ENCODE results near the gene GDF11. TPM values are rescaled to one million over a fixed set of nuclear protein-coding genes. Genes with fewer than 3 reads are reported as not detected.

The GDF11 gene
- polyA plus RNA-seq, 1 of the 3 experiments (the other 2 are of a cell fraction), result 9.4 TPM

GRCh38 chr12:55720894-55721444 is 22.0 kb upstream of the GDF11 start:
- WGBS (ENCODE audit: low lambda C conversion rate), result 10% methylated on average over 2 of the region's 9 CpGs
- ChIA-PET POLR2A (interaction anchor here (1.4 to 1.7 kb wide), 2 partner anchors 9 to 16 kb away, joined by 4 to 6 read pairs; no protein-coding TSS in a partner anchor), CTCF (interaction anchor here (0.6 to 11.2 kb wide), 18 partner anchors 9 to 541 kb away, joined by 3 to 202 read pairs (median 4); partner anchors contain the start of genes CD63 and DNAJC14)
- Histone ChIP-seq H3K79me2 (ENCODE audit: insufficient read depth) (peaks cover 20% of the 10 kb centered on the region; the same call in 1 of the 2 replicates), H3K9ac (no peak overlapping the region), H3K36me3 (replicated peaks in 1 of 2; ENCODE audit: control insufficient read depth in 1 of 2, insufficient read depth in 2 of 2, low read length in 1 of 2) (peaks cover 21 to 31% of the 10 kb centered on the region in 2 experiments), H3K9me3 (no peaks in the 10 kb centered on the region), H3K4me3 (ENCODE audit: low read depth in 2 of 2, low read length in 1 of 2) (no peak overlapping the region), H3K27ac (ENCODE audit: low read depth in 2 of 2, low read length in 1 of 2) (peak overlapping the region; percentile 56 to 74), H3K27me3 (ENCODE audit: insufficient read depth) (no peaks in the 10 kb centered on the region), H3K4me1 (ENCODE audit: control insufficient read depth in 1 of 2, insufficient read depth in 2 of 2, low read depth in 1 of 2, low read length in 1 of 2) (peaks cover 25 to 36% of the 10 kb centered on the region in 2 experiments), H3F3A (replicated peaks; ENCODE audit: insufficient read depth) (peaks cover 58% of the 10 kb centered on the region), H3K4me2 (peak overlapping the region; percentile 66; the same call in 1 of the 2 replicates), H2AFZ (ENCODE audit: low read depth) (no peak overlapping the region), H4K20me1 (ENCODE audit: insufficient read depth) (peaks cover 28% of the 10 kb centered on the region), H3K9me2 (no peaks in the 10 kb centered on the region)
- DNase-seq, result peak; percentile 73
- TF ChIP-seq MAX (IDR thresholded peaks at IDR 0.05; ENCODE audit: low read depth), result 0 out of 2 replicates have a peak, but pooled peaks have one; percentile 55
- peak; percentile 73 for TF ChIP-seq FOSL2 (IDR thresholded peaks at IDR 0.05; ENCODE audit: borderline replicate concordance, low read depth)
- TF ChIP-seq MXI1 (IDR thresholded peaks at IDR 0.05; ENCODE audit: low read depth, low read length), result peak; percentile 38; the same call in 1 of the 2 replicates
- no peak for TF ChIP-seq USF2 (IDR thresholded peaks at IDR 0.05; ENCODE audit: borderline replicate concordance, low read depth, low read length)
- TF ChIP-seq EP300 (IDR thresholded peaks at IDR 0.05; ENCODE audit: borderline replicate concordance in 1 of 2, low read depth in 1 of 2, low read length in 1 of 2), result peak in 1 of 2 experiments; percentile 28; a peak in 1 of 4 replicates
- TF ChIP-seq GATA2 (CRISPR knock-in tag; IDR thresholded peaks at IDR 0.05), result no peak
- TF ChIP-seq SMC3 (IDR thresholded peaks at IDR 0.05; ENCODE audit: low read depth, low read length), result peak; percentile 60; the same call in 1 of the 2 replicates
- no peak for TF ChIP-seq YY1 (IDR thresholded peaks at IDR 0.05; ENCODE audit: low read depth)
- no peak for TF ChIP-seq ELF1 (IDR thresholded peaks at IDR 0.05)
- peak; percentile 43 for TF ChIP-seq CHD2 (IDR thresholded peaks at IDR 0.05; ENCODE audit: low read length, partially characterized antibody)
- peak; percentile 45; the same call in 1 of the 2 replicates for TF ChIP-seq JUND (IDR thresholded peaks at IDR 0.05)
- no peak for TF ChIP-seq FOXM1 (IDR thresholded peaks at IDR 0.05; ENCODE audit: low read depth)
- TF ChIP-seq NFIC (IDR thresholded peaks at IDR 0.05; ENCODE audit: borderline replicate concordance), result peak; percentile 91
- TF ChIP-seq EZH2phosphoT487 (IDR thresholded peaks at IDR 0.05; ENCODE audit: borderline replicate concordance, low read depth), result no peak
- peak; percentile 29; the same call in 1 of the 2 replicates for TF ChIP-seq RCOR1 (IDR thresholded peaks at IDR 0.05; ENCODE audit: low read length)
- peak; percentile 79 for TF ChIP-seq TCF12 (IDR thresholded peaks at IDR 0.05)
- TF ChIP-seq RXRA (IDR thresholded peaks at IDR 0.05; ENCODE audit: borderline replicate concordance, low read depth), result no peak
- 0 out of 2 replicates have a peak, but pooled peaks have one; percentile 26 for TF ChIP-seq REST (IDR thresholded peaks at IDR 0.05; ENCODE audit: low read depth, low read length)
- TF ChIP-seq TEAD4 (IDR thresholded peaks at IDR 0.05; ENCODE audit: borderline replicate concordance, insufficient read depth), result 0 out of 2 replicates have a peak, but pooled peaks have one; percentile 21
- peak; percentile 22; the same call in 1 of the 2 replicates for TF ChIP-seq POLR2AphosphoS5 (IDR thresholded peaks at IDR 0.05; ENCODE audit: low read depth, low read length)
- TF ChIP-seq, protein P1, sequence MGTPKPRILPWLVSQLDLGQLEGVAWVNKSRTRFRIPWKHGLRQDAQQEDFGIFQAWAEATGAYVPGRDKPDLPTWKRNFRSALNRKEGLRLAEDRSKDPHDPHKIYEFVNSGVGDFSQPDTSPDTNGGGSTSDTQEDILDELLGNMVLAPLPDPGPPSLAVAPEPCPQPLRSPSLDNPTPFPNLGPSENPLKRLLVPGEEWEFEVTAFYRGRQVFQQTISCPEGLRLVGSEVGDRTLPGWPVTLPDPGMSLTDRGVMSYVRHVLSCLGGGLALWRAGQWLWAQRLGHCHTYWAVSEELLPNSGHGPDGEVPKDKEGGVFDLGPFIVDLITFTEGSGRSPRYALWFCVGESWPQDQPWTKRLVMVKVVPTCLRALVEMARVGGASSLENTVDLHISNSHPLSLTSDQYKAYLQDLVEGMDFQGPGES (IDR thresholded peaks at IDR 0.05; ENCODE audit: low read depth, low read length), result no peak
- no peak for TF ChIP-seq GABPA (IDR thresholded peaks at IDR 0.05; ENCODE audit: low read depth)
- no peak for TF ChIP-seq RFX5 (IDR thresholded peaks at IDR 0.05; ENCODE audit: low read length)
- peak; percentile 70; the same call in 1 of the 2 replicates for TF ChIP-seq SIN3A (IDR thresholded peaks at IDR 0.05; ENCODE audit: borderline replicate concordance, low read depth, low read length)
- no peak for TF ChIP-seq FOXJ3 (CRISPR knock-in tag; IDR thresholded peaks at IDR 0.05)
- TF ChIP-seq NRF1 (IDR thresholded peaks at IDR 0.05; ENCODE audit: low read depth, low read length), result no peak
- TF ChIP-seq RAD21 (IDR thresholded peaks at IDR 0.05; ENCODE audit: low read length), result peak; percentile 72
- TF ChIP-seq, protein P2, sequence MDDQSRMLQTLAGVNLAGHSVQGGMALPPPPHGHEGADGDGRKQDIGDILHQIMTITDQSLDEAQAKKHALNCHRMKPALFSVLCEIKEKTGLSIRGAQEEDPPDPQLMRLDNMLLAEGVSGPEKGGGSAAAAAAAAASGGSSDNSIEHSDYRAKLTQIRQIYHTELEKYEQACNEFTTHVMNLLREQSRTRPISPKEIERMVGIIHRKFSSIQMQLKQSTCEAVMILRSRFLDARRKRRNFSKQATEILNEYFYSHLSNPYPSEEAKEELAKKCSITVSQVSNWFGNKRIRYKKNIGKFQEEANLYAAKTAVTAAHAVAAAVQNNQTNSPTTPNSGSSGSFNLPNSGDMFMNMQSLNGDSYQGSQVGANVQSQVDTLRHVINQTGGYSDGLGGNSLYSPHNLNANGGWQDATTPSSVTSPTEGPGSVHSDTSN (IDR thresholded peaks at IDR 0.05), result no peak

All from SK-N-SH (cell line).